Ramos (cell line): Measurements from ENCODE around the gene GPRIN1.
"Not testable (repeated sequence)": the region's sequence is repeated elsewhere in the genome, so short reads cannot be mapped to it uniquely, and the experiment has no call there.

ENCODE experiments used
- in situ Hi-C: fragments of 300-500 bp; cut with MboI; formaldehyde crosslinking; loops from one replicate; pipeline ENCODE4 v1.14.3; 2022; ENCODE audit warnings: low sequenced_read_pairs; ENCODE audit not compliant: unreplicated experiment

GPRIN1 gene

GRCh38 chr5:176578391-176578808 lies 31.6 kb downstream of the GPRIN1 start:
- in situ Hi-C loops, result loop anchor here (25.0 kb wide), 1 partner anchor 841 kb away; no protein-coding TSS in a partner anchor

DNA sequence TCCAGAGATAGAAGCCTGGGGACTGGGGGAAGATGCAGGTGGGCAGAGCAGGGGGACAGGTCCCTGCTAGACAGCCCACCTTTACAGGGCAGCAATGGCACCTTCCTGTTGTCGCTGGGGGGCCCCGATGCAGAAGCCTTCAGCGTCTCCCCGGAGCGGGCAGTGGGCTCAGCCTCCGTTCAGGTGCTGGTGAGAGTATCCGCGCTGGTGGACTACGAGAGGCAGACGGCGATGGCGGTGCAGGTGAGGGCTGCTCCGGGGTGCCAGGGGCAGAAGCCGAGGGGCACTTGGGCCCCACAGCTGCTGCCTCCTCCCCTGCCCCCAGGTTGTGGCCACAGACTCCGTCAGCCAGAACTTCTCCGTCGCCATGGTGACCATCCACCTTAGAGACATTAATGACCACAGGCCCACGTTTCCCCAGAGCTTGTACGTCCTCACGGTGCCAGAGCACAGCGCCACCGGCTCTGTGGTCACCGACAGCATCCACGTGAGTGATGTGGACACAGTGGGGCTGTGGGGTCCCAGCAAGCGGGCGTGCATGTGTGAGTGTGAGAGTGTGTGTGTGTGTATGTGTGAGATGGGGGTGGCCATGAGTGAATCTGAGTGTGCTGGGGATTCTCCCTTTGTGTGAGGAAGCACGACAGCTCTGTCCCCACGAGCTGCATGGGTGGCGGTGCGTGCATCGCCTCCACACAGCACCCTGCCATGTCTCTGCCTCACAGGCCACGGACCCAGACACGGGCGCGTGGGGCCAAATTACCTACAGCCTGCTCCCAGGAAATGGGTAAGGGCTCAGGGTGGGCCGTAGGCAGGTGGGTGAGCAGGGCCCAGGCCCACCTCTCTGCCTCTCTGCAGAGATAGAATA lies 32.4 kb downstream of the GPRIN1 start:
- in situ Hi-C loops, result loop anchor here (25.0 kb wide), 1 partner anchor 840 kb away; no protein-coding TSS in a partner anchor

- in situ Hi-C loops, result loop anchor here (25.0 kb wide), 1 partner anchor 838 kb away; no protein-coding TSS in a partner anchor
Observed at GRCh38 chr5:176575488-176576422, 34.2 kb downstream of the GPRIN1 start.

DNA sequence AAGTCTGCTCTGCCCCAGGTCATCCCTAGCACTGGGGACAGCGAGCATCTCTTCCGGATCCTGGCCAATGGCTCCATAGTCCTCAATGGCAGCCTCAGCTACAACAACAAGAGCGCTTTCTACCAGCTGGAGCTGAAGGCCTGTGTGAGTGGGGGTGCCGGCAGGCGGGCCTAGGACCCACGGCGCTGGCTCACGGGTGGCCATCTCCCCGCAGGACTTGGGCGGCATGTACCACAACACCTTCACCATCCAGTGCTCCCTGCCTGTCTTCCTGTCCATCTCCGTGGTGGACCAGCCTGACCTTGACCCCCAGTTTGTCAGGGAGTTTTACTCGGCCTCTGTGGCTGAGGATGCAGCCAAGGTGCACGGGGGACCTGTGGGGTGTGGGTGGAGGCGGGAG lies 34.9 kb downstream of the GPRIN1 start:
- in situ Hi-C loops, result loop anchor here (25.0 kb wide), 1 partner anchor 838 kb away; no protein-coding TSS in a partner anchor

DNA sequence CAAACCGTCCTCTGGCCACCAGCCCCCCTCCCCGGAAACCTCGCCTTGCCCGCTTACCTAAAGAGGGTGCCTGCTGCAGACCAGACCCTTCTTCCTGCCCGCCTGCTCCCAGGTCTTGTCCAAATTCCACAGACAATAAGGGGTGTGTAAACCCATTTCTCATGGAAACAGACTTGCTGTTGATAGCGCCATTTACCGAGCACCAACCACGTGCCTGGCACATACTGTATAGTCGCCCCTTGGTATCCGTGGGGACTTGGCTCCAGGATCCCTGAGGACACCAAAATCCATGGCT lies 35.7 kb downstream of the GPRIN1 start:
- in situ Hi-C loops, result no loop called here

DNA sequence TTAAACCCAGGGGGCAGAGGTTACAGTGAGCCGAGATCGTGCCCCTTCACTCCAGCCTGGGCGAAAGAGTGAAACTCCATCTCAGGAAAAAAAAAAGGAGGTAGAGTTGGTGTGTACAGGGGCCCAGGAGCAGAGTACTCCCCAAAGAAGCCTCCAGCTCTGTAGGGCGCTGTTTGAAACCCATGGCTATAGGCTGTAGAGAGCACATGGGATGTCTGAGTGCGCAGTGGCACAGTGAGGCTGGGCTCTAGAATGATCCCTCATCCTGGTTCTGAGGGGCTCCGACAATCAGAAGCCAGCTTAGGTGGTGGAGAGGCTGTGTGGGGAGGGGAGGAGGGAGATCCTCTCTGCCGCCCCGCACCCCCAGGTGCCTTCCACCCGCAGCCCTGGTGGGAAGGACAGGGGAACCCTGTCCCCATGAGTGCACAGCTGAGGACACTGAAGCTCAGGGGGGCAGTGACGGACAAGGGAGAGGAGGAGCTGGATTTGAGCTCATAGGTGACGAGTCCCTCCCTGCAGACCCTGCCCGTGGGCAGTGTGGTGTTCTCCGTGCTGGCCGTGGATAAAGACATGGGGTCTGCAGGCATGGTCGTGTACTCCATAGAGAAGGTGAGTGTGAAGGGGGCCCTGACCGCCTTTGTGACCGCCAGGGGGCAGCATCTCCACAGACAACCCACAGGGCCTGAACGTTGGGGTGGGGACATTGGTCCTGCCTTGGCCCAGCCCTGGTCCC lies 36.2 kb downstream of the GPRIN1 start:
- in situ Hi-C loops, result no loop called here

GRCh38 chr5:176570044-176570443 lies 39.9 kb downstream of the GPRIN1 start:
- in situ Hi-C loops, result no loop called here

- in situ Hi-C loops, result no loop called here
Observed at GRCh38 chr5:176568657-176569056, 41.3 kb downstream of the GPRIN1 start.

DNA sequence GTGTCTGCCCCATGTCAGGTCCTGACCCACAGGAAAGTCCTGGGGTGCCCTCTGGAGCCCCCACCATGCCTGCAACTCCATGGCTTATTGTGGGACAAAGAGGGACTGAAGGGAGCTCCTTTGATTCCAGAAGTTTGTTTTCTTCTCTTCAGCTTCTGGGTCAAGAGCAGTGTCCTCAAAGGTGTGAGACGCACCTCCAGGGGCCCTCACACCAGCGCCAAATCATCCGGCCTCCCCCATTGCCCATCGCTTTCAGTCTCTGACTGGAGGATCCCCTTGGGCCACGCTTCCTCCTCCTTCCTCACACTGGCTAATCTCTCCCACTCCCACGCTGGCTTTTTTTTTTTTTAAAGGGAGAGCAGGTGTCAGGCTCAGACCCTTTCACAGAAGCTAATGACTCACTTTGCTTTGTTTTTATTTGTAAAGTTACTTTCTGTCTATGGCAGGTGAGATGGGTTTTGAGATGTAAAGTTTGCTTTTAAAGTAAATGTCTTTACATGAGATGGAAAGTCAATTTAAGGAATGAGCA lies 44.1 kb downstream of the GPRIN1 start:
- in situ Hi-C loops, result no loop called here

- in situ Hi-C loops, result no loop called here
Observed at GRCh38 chr5:176564002-176564401, 46.0 kb downstream of the GPRIN1 start.

DNA sequence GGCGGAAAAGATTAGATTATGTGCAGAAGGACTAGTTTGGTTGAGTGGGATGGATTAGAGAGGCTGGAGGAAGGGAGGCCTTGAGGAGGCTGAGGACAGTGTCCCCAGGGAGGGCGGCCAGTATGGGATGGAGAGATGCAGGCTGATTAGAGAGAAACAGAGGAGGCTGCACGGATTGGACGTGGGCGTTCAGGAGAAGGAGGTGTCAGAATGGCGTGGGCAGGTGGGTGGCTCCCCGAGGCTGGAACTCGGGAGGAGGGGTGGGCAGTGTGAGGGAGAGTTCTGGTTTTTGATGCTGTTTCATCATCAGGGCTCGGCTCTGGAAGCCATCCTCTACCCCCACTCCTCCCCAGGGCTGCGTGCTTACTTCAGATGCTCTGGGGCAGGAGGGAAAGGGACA lies 47.8 kb downstream of the GPRIN1 start:
- in situ Hi-C loops, result no loop called here

DNA sequence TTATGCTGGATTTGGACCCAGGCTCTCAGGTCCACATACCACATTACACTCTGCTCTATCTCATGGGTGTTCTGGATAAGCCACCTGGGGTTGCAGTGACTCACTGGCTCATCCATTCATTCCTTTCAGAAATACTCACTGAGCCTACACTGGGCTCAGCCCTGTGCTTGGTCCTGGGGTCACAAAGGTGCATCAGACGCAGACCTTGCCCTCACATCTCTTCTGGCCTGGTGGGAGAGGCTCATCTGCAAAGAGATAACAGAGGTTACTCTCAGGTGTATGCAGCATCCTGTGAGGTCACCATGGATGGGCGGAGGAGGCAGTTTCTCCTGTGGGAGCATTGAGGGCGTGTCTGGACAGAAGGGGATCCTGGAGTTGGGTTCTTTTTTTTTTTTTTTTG lies 48.7 kb downstream of the GPRIN1 start:
- in situ Hi-C loops, result no loop called here

DNA sequence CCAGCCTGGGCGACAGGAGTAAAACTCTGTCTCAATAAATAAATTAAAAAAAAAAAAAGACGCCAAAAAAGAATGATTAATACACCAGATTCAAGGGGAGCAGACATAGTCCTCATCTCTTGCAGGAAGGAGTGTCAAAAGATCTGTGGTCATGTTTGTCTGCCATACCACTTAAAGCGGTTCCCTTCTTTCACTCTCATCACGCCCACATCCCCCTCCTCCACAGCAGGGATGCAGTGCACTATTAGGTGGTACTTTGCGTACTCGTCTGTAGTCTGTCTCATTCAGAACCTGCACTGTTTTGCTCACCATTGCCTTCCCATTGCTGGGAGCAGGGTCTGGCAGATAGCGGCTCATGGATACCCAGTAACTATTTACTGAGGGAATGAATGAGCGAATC lies 49.6 kb downstream of the GPRIN1 start:
- in situ Hi-C loops, result no loop called here

DNA sequence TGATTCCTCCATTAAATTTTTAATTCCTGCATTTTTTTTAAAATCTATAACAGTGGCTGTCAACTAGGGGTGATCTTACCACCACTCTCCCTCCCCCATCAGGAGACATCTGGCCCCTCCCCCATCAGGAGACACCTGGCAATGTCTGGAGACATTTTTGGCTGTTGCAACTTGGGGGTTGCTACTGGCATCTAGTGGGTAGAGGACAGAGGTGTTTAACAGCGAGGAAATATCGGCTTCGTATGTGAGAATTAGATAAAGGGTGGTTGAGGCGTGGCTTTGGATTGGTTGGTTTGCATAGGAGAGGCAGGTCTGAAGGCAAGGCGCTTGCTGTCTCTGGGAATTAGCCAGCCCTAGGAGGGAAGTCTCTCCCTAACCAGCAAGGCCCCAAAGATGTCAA lies 50.3 kb downstream of the GPRIN1 start:
- in situ Hi-C loops, result no loop called here

DNA sequence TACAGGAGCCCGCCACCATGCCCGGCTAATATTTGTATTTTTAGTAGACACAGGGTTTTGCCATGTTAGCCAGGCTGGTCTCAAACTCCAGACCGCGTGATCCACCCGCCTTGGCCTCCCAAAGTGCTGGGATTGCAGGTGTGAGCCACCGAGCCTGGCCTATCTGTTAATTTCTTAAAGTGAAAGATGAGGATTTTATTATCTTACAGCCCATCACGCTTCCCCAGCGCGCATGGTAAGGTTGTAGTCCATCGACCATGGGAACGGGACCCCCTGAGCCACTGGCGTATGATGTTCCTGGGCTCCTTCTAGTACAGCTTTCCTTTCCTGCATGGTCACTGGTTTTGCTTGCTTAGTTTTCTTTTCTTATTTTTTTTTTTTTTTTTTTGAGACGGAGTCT lies 52.1 kb downstream of the GPRIN1 start:
- in situ Hi-C loops, result no loop called here

GRCh38 chr5:176553260-176554085 lies 56.5 kb downstream of the GPRIN1 start:
- in situ Hi-C loops, result no loop called here

DNA sequence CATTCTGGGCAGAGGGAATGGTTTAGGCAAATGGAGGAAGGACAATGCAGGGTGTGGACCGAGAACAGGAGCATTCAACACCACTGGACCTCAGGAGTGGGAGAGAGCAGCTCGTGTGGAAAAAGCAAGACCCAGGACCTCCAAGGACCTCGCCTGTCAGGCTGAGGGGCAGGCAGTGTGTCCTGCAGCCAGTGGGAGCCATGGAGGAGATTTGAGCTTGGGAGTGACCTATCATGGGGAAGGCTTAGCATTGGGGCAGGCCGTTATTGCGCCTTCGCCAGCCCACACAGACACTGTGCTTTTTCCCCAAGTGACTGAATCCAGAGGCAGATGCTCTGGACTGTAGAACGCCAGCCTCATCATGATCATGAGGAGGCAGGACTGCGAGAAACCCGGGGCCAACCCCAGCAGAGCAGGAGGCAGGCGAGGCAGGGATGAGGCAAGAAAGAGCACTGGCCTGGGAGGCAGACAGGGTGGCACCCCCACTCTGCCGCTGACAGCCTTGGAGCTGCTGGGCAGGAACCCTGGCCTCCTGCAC lies 57.6 kb downstream of the GPRIN1 start:
- in situ Hi-C loops, result no loop called here

- in situ Hi-C loops, result not testable (repeated sequence)
Observed at GRCh38 chr5:176550937-176551336, 59.0 kb downstream of the GPRIN1 start.

GRCh38 chr5:176550275-176550831 lies 59.6 kb downstream of the GPRIN1 start:
- in situ Hi-C loops, result no loop called here
